AG04450 (cell line): ENCODE measurements around the gene SLC12A1. TPM values are rescaled to one million over a fixed set of nuclear protein-coding genes. Genes with fewer than 3 reads are reported as not detected.

Experiments
- CTCF ChIA-PET: fragments of 300-600, 350-600 bp; formaldehyde crosslinking; extraction: SDS; loops from one replicate; lab custom pipeline; 2022; ENCODE audit warnings: antibody characterized with exemption, inconsistent platforms; lab: Charles Lee
- POLR2A ChIA-PET: fragments of 350-600 bp; formaldehyde crosslinking; extraction: SDS; loops from one replicate; lab custom pipeline; 2021; ENCODE audit warnings: antibody characterized with exemption, inconsistent platforms; lab: Yijun Ruan, JAX
- DNase-seq: peaks from one replicate; pipeline ENCODE4 v3.0.0-alpha.2; 2011; ENCODE audit warnings: low read depth, low spot score
- H3K27ac ChIP-seq: one replicate; pipeline ENCODE4 v1.5.1; 2012; ENCODE audit warnings: low read depth, low read length, control low read depth
- H3K27me3 ChIP-seq: one replicate; pipeline ENCODE4 v1.6.0; 2012; ENCODE audit warnings: low read length; ENCODE audit not compliant: control insufficient read depth, insufficient read depth
- H3K4me3 ChIP-seq: 2 replicates; pipeline ENCODE4 v1.5.1; 2011; ENCODE audit warnings: mild to moderate bottlenecking, low read depth, low read length, control low read depth
- H3K9me3 ChIP-seq: 2 replicates; pipeline ENCODE4 v1.5.1; 2012; ENCODE audit warnings: low read length; ENCODE audit not compliant: control insufficient read depth, insufficient read depth
- polyA plus RNA-seq: library from polyadenylated mRNA; depleted of rRNA; stranded (reverse); fragments of >200 nt; gene quantifications from 2 replicates; pipeline ENCODE4 v1.2.3, GENCODE V29; 2011
- TF ChIP-seq, protein P1 (sequence below): IDR thresholded peaks from 2 replicates; pipeline ENCODE4 v1.5.1; 2011; ENCODE audit warnings: low read depth, low read length, control low read depth, inconsistent platforms

SLC12A1 gene
- polyA plus RNA-seq, 1 experiment: not detected

DNA sequence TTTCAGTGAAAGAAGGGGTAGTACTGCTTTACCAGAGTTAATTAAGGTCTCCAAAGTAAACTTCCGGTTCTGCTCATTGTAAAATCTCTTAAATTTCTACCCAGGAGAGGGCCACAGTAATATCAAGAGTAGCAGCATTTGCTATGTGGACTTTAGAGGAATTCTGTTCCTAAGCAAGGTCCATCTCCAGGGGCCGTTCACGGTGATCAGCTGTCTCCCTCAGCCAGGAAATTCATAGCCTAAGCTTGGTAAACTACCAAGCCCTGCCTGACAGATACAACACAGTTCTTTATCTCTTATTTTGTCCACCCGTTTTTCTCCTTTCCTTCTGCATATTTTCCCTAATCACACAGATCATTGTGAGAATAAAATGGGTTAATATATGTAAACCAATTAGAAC is 127.4 kb downstream of the SLC12A1 start:
- H3K27me3 ChIP-seq: no peaks in the 10 kb centered on the region

DNA sequence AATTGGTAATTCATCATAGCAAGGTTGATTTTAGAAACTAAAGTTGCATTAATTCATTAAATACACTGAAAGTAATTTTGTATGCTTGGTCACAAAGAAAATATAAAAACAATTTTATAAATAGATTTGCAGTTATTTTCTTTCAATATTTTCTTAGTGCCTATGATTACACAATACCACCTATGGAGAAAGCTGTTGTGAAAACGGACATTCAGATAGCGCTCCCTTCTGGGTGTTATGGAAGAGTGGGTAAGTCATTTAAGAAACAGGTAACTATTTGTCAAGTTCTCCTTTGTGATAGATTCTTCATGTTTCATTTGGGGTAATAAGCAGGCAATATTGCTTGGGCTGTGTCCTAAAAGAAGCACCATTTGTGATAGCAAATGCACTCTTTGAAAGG is 128.2 kb downstream of the SLC12A1 start:
- Histone ChIP-seq H3K4me3 (no peak overlapping the region), H3K9me3 (no peaks in the 10 kb centered on the region), H3K27me3 (no peaks in the 10 kb centered on the region), H3K27ac (no peak overlapping the region)
- ChIA-PET POLR2A (no interaction called here), CTCF (interaction anchor here (1.3 kb wide), 1 partner anchor 18 kb away, joined by 8 read pairs; no protein-coding TSS in a partner anchor)
- TF ChIP-seq, protein P1, sequence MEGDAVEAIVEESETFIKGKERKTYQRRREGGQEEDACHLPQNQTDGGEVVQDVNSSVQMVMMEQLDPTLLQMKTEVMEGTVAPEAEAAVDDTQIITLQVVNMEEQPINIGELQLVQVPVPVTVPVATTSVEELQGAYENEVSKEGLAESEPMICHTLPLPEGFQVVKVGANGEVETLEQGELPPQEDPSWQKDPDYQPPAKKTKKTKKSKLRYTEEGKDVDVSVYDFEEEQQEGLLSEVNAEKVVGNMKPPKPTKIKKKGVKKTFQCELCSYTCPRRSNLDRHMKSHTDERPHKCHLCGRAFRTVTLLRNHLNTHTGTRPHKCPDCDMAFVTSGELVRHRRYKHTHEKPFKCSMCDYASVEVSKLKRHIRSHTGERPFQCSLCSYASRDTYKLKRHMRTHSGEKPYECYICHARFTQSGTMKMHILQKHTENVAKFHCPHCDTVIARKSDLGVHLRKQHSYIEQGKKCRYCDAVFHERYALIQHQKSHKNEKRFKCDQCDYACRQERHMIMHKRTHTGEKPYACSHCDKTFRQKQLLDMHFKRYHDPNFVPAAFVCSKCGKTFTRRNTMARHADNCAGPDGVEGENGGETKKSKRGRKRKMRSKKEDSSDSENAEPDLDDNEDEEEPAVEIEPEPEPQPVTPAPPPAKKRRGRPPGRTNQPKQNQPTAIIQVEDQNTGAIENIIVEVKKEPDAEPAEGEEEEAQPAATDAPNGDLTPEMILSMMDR: no peak
- DNase-seq: no peak

More for the DNA sequence above, 127.4 kb downstream of the SLC12A1 start:
- H3K27ac ChIP-seq: no peak overlapping the region
- no peaks in the 10 kb centered on the region for H3K9me3 ChIP-seq
- TF ChIP-seq, protein P1: no peak
- no peak overlapping the region; the same call in 1 of the 2 replicates for H3K4me3 ChIP-seq
- CTCF ChIA-PET: interaction anchor here (1.3 kb wide), 1 partner anchor 19 kb away, joined by 8 read pairs; no protein-coding TSS in a partner anchor
- no peak for DNase-seq
- POLR2A ChIA-PET: no interaction called here

DNA sequence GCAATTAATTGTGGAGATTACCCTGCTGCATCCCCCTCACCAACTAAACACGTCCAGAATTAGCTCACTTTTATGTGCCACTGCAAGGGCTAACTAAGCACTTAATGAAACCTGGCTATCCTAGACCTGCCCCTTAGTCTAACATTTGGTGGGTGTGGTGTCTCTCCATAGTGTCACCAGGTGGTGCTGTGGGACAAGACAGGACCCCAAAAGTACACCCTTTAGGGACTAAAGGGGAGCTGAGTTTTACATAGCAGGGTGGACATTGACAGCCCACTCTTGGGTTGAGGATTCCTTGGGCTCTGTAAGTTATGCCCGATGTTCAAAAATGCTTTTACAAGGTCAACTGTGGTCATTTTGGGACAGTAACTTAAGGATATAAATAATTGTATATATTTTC is 130.8 kb downstream of the SLC12A1 start:
- Histone ChIP-seq H3K4me3 (no peak overlapping the region), H3K27me3 (no peaks in the 10 kb centered on the region), H3K9me3 (no peaks in the 10 kb centered on the region), H3K27ac (no peak overlapping the region)
- ChIA-PET CTCF (interaction anchor here (0.8 to 3.0 kb wide), 5 partner anchors 8 to 519 kb away, joined by 3 to 24 read pairs (median 4); no protein-coding TSS in a partner anchor), POLR2A (interaction anchor here (0.5 kb wide), 1 partner anchor 67 kb away, joined by 3 read pairs; no protein-coding TSS in a partner anchor)
- TF ChIP-seq, protein P1: peak; percentile 40
- no peak for DNase-seq

DNA sequence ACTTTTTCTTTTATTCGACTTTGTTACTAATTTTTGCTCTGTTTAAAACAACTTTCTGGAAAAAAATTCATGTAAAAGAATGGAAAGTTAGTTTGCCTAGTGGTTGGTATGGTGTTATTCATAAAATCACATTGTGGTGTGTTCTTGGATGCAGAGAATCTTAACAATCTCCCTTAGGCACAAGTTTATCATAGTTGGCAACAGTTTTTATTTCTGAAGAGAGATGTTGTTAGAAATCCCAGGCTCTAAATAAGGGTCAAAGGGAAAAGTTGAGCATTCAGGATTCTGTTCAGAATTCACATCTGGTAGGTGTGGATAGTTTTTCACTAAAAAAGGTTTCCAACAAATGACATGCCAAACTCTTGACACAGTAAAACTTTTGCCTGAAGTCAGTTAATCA is 131.5 kb downstream of the SLC12A1 start:
- Histone ChIP-seq H3K27me3 (no peaks in the 10 kb centered on the region), H3K9me3 (no peaks in the 10 kb centered on the region), H3K4me3 (no peak overlapping the region), H3K27ac (no peak overlapping the region)
- TF ChIP-seq, protein P1: no peak
- DNase-seq: no peak
- ChIA-PET POLR2A (no interaction called here), CTCF (interaction anchor here (1.0 to 3.0 kb wide), 3 partner anchors 15 to 519 kb away, joined by 3 to 24 read pairs (median 5); no protein-coding TSS in a partner anchor)

DNA sequence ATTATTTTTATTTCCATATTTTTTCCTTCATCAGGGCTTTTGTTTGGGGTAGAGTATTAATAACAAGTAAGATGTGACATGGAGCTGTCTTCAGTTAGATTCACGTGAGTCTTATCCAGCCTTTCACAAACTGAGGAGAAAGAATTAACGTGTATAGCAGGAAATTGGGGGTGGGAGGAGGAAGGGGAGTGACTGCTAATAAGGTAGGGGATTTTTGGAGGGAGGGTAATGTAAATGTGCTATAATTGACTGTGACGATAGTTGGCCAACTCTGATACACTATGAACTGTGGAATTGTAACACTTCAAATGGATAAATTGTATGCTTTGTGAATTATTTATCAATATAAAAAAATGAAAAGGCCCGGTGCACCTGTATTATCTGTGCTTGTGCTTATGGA is 134.0 kb downstream of the SLC12A1 start:
- no peak overlapping the region for H3K27ac ChIP-seq
- no peak for DNase-seq
- TF ChIP-seq, protein P1: no peak
- ChIA-PET CTCF (interaction anchor here (1.3 to 2.7 kb wide), 2 partner anchors 12 to 636 kb away, joined by 3 to 32 read pairs; no protein-coding TSS in a partner anchor), POLR2A (no interaction called here)
- H3K4me3 ChIP-seq: no peak overlapping the region
- no peaks in the 10 kb centered on the region for H3K27me3 ChIP-seq
- H3K9me3 ChIP-seq: no peaks in the 10 kb centered on the region
